Prostate gland (tissue), 2 donors: ENCODE measurements around the gene SIM2.

Experiments
- CTCF ChIP-seq, 4 experiments: fragments of 200-600 bp in 2 of 4; fragments of 450-650 bp in 2 of 4; sonication (generic) in 2 of 4; IDR thresholded peaks; 1 replicate in 3 of 4; 2 replicates in 1 of 4; pipeline ENCODE4 v1.5.1; 2016 to 2019; ENCODE audit warnings: antibody characterized with exemption in 4 of 4, mild to moderate bottlenecking in 2 of 4, moderate library complexity in 2 of 4
- POLR2A ChIP-seq: fragments of 450-650 bp; IDR thresholded peaks from one replicate; pipeline ENCODE4 v1.6.1; 2016; ENCODE audit warnings: antibody characterized with exemption, mild to moderate bottlenecking
- POLR2AphosphoS5 ChIP-seq: sonication (generic); formaldehyde crosslinking; IDR thresholded peaks from one replicate; pipeline ENCODE4 v1.6.1; 2017; ENCODE audit warnings: antibody characterized with exemption

DNA sequence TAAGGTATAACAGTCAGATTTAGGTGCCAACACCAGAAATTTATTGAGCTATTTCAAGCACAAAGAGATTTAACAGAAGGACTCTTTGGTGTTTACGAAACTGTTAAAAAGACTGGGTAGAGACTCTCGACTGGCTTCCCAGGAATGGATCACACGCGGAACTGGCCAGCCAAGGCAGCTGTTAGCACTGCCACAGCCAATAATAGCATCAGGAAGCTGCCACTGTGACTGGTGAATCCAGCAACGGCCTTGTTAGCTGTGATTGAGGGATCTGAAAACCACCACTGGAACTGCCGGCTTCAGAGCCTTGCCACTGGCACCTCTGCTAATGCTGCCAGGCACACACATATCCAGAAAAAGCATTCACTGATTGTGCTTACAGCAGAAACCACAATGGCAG lies 10.6 kb upstream of the SIM2 start:
- TF ChIP-seq CTCF (IDR thresholded peaks at IDR 0.05) (no peak), POLR2A (no peak), POLR2AphosphoS5 (no peak)
